Measurements from ENCODE around the gene ADD2.

- TF ChIP-seq EZH2 (IDR thresholded peaks at IDR 0.05; ENCODE audit: low read length, unreplicated experiment) (no peak), CTCF (conservative IDR thresholded peaks at IDR 0.05; ENCODE audit: low read depth, low read length) (no peak), EZH2phosphoT487 (IDR thresholded peaks at IDR 0.05; ENCODE audit: borderline replicate concordance, low read length) (no peak)
Observed at GRCh38 chr2:70746094-70746974, 21.7 kb downstream of the ADD2 start.

Measured in PC-3 (cell line).